KOPT-K1 (cell line): ENCODE data around the gene FER.
A peak's percentile ranks its signal among the peaks of the same experiment; 100 is the strongest.
"Not testable (repeated sequence)": the region's sequence is repeated elsewhere in the genome, so short reads cannot be mapped to it uniquely, and the experiment has no call there.

Source experiments
- H3K27ac ChIP-seq: fragments of 200-600 bp; sonication (generic); 2 replicates; pipeline ENCODE4 v1.5.1; 2016; ENCODE audit warnings: antibody characterized with exemption, mild to moderate bottlenecking, low read depth, low read length; ENCODE audit not compliant: poor library complexity, severe bottlenecking
- H3K36me3 ChIP-seq: fragments of 200-600 bp; sonication (generic); 2 replicates; pipeline ENCODE4 v1.5.1; 2017; ENCODE audit warnings: antibody characterized with exemption, mild to moderate bottlenecking, low read length, moderate library complexity; ENCODE audit not compliant: insufficient read depth
- H3K9me3 ChIP-seq: fragments of 200-600 bp; sonication (generic); 2 replicates; pipeline ENCODE4 v1.5.1; 2017; ENCODE audit warnings: antibody characterized with exemption, low read length, mild to moderate bottlenecking; ENCODE audit not compliant: insufficient read depth, poor library complexity, severe bottlenecking

Gene FER

DNA sequence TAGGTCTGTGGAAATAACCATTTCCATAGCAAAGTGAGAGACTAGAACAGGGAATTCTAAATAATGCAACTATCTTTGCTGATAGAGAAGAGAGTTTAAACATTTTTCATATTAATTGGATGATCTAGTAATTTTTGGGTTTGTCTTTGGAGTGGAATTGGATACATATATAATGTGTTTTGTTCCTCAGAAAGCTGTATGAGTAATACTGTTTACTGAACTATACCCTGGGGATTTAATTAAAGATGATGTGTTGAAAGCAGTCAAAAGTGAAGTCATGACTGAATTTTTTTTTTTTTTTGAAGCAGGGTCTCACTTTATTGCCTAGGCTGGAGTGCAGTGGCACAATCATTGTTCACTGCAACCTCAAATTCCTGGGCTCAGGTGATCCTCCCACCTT, 17.9 kb downstream of the FER start:
- no peaks in the 10 kb centered on the region for H3K36me3 ChIP-seq
- no peak overlapping the region for H3K27ac ChIP-seq
- H3K9me3 ChIP-seq: no peaks in the 10 kb centered on the region

DNA sequence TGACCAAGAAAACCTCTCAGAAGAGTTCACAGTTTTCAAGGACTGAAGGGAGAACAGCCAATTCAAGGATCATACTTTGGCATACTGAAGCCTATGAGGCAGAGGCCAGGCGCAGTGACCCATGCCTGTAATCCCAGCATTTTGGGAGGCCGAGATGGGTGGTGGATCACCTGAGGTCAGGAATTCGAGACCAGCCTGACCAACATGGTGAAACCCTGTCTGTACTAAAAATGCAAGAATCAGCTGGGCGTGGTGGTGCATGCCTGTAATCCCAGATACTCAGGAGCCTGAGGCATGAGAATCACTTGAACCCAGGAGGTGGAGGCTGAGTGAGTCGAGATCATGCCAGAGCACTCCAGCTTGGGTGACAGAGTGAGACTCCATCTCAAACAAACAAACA, 19.2 kb downstream of the FER start:
- not testable (repeated sequence) for H3K36me3 ChIP-seq, H3K27ac ChIP-seq, H3K9me3 ChIP-seq

- Histone ChIP-seq H3K27ac (peak overlapping the region; percentile 12), H3K36me3 (no peaks in the 10 kb centered on the region), H3K9me3 (peaks cover 6% of the 10 kb centered on the region)
These were observed 21.7 kb downstream of the FER start for GRCh38 chr5:108769352-108769751.

- Histone ChIP-seq H3K27ac (no peak overlapping the region), H3K36me3 (no peaks in the 10 kb centered on the region), H3K9me3 (peaks cover 12% of the 10 kb centered on the region)
These were observed 24.9 kb downstream of the FER start for GRCh38 chr5:108772626-108773025.

DNA sequence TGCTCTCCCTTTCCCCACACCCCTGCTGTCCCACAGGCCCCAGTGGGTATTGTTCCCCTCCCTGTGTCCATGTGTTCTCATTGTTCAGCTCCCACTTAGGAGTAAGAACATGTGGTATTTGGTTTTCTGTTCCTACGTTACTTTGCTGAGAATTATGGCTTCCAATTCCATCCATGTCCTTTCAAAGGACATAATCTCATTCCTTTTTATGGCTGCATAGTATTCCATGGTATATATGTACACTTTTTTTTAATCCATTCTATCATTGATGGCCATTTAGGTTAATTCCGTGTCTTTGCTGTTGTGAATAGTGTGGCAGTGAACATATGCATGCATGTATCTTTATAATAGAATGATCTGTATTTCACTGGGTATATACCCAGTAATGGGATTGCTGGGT, 25.6 kb downstream of the FER start:
- Histone ChIP-seq H3K36me3 (no peaks in the 10 kb centered on the region), H3K9me3 (peaks cover 16% of the 10 kb centered on the region), H3K27ac (no peak overlapping the region)

GRCh38 chr5:108774079-108774478, 26.4 kb downstream of the FER start:
- H3K36me3 ChIP-seq, H3K27ac ChIP-seq: not testable (repeated sequence)
- peaks cover 16% of the 10 kb centered on the region for H3K9me3 ChIP-seq

DNA sequence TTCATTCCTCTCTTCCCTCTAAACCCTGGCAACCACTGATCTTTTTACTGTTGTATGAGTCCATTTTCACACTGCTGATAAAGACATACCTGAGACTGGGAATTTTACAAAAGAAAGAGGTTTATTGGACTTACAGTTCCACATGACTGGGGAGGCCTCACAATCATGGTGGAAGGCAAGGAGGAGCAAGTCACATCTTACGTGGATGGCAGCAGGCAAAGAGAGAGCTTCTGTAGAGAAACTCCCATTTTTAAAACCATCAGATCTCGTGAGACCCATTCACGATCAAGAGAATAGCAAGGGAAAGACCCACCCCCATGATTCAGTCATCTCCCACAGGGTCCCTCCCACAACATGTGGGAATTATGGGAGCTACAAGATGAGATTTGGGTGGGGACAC, 29.9 kb downstream of the FER start:
- H3K27ac ChIP-seq, H3K36me3 ChIP-seq: not testable (repeated sequence)
- H3K9me3 ChIP-seq: peaks cover 16% of the 10 kb centered on the region

- H3K27ac ChIP-seq: not testable (repeated sequence)
- Histone ChIP-seq H3K36me3 (peaks cover 11% of the 10 kb centered on the region; the same call in 1 of the 2 replicates), H3K9me3 (peaks cover 49% of the 10 kb centered on the region)
These were observed 36.9 kb downstream of the FER start for GRCh38 chr5:108784577-108784976.

GRCh38 chr5:108786806-108787483, 39.2 kb downstream of the FER start:
- H3K27ac ChIP-seq: no peak overlapping the region
- peaks cover 11% of the 10 kb centered on the region; the same call in 1 of the 2 replicates for H3K36me3 ChIP-seq
- peaks cover 49% of the 10 kb centered on the region for H3K9me3 ChIP-seq

- Histone ChIP-seq H3K27ac (no peak overlapping the region), H3K9me3 (peaks cover 49% of the 10 kb centered on the region), H3K36me3 (peaks cover 11% of the 10 kb centered on the region; the same call in 1 of the 2 replicates)
These were observed 40.4 kb downstream of the FER start for GRCh38 chr5:108788142-108788541.

- Histone ChIP-seq H3K27ac (no peak overlapping the region), H3K36me3 (no peaks in the 10 kb centered on the region), H3K9me3 (peaks cover 5% of the 10 kb centered on the region)
These were observed 45.5 kb downstream of the FER start for GRCh38 chr5:108793207-108793606.

DNA sequence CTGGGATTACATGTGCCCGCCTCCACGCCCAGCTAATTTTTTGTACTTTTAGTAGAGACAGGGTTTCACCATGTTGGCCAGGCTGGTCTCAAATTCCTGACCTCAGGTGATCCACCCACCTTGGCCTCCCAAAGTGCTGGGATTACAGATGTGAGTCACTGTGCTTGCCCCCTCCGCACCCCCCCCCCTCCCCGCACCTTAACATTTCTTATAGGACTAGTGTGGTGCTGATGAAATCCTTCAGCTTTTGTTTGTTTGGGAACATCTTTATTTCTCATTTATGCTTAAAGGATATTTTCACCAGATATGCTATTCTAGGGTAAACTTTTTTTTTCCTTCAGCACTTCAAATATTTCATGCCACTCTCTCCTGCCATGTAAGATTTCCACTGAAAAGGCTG, 46.7 kb downstream of the FER start:
- H3K27ac ChIP-seq, H3K36me3 ChIP-seq: not testable (repeated sequence)

DNA sequence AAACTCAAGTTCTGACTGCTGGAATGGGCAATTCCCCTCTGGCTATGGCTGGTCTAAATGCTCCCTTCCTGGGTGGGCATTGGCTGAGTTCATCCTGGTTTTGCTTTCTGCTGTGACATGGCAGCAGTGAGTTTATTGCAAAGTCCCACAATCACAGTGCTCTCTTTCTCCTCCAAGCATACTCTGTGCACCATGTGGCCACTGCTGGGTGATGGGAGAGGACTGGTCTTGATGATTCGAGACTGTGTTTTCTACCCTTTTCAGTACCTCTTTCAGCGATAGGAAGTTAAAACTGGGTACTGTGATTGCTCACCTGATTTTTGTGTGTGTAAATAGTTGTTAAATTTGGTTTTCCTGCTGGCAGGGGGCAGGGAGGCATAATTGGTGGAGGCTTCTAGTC, 49.7 kb downstream of the FER start:
- Histone ChIP-seq H3K9me3 (no peaks in the 10 kb centered on the region), H3K36me3 (no peaks in the 10 kb centered on the region), H3K27ac (no peak overlapping the region)

More for the DNA sequence above, 46.7 kb downstream of the FER start:
- not testable (repeated sequence) for H3K9me3 ChIP-seq

DNA sequence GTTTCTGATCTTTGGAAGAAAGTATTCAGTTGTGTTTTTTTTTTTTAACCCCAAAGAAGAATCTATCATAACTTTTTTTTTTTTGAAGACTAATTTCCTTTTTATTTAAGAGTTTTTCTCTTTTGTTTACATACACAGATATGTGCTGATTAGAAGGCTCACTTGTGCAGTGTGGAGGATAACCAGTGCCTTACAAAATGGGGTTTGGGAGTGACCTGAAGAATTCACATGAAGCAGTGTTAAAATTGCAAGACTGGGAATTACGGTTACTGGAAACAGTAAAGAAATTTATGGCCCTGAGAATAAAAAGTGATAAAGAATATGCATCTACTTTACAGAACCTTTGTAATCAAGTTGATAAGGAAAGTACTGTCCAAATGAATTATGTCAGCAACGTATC, 50.3 kb downstream of the FER start:
- peaks cover 3% of the 10 kb centered on the region for H3K9me3 ChIP-seq
- no peaks in the 10 kb centered on the region for H3K36me3 ChIP-seq
- H3K27ac ChIP-seq: no peak overlapping the region

DNA sequence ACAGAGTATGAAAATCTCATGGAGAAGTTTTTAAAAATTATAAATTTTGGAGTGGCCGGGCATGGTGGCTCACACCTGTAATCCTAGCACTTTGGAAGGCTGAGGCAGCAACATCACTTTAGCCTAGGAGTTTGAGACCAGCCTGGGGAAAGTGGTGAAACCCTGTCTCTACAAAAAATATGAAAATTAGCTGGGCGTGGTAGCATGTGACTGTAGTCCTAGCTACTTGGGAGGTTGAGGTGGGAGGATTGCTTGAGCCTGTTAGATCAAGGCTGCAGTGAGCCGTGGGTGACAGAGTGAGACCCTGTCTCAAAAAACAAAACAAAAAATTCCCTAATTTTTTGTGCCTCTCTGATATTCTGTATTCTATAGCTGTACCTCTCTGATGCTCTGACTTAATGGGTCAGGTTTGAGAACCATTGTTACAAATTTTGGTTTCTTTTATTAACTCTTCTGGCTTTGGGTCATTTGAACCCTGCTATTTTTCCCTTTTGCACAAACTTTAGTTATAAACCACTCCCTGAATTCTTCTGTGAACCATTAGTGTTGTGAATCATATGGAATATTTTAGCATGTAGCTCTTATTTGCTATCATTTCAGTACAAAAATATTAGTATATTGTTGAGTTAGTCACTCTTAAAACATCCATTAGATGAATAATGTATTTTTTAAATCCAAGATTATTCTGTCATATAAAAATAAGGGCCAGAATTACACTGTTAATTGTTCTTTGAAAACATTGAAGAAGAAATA, 51.0 kb downstream of the FER start:
- H3K9me3 ChIP-seq: peaks cover 10% of the 10 kb centered on the region
- H3K36me3 ChIP-seq: no peaks in the 10 kb centered on the region
- no peak overlapping the region for H3K27ac ChIP-seq

- Histone ChIP-seq H3K27ac (no peak overlapping the region), H3K9me3 (peaks cover 36% of the 10 kb centered on the region), H3K36me3 (no peaks in the 10 kb centered on the region)
These were observed 53.6 kb downstream of the FER start for GRCh38 chr5:108801301-108801700.
